SKM-1 treated with dmso at 0.1 percent for 144 hours (cell line): Measurements from ENCODE around the gene PHYKPL.
"Not testable (repeated sequence)": the region's sequence is repeated elsewhere in the genome, so short reads cannot be mapped to it uniquely, and the experiment has no call there.

ENCODE experiments used
- DNase-seq: peaks from one replicate; lab custom pipeline; 2025; ENCODE audit not compliant: unreplicated experiment; lab: John Stamatoyannopoulos, UW

The PHYKPL gene

DNA sequence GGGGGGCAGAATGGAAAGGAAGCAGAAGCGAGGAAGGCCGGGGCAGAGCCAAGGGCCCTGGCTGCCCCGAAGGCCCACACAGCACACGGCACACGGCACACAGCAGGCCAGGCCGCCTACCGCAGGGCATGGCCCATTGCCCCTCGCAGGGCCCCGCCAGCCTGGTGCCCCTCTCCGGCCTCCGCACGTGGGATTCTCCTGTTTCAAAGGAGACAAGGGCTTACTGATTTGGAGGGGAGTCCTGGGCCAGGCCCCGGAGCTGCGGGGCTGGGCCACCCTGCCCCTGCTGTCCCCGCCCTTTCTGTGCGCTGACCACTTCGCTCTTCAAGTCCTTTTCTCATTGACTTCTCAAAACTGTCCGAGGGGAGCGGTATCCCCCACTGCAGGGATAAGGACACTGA lies 7.7 kb upstream of the PHYKPL start:
- DNase-seq, result no peak

DNA sequence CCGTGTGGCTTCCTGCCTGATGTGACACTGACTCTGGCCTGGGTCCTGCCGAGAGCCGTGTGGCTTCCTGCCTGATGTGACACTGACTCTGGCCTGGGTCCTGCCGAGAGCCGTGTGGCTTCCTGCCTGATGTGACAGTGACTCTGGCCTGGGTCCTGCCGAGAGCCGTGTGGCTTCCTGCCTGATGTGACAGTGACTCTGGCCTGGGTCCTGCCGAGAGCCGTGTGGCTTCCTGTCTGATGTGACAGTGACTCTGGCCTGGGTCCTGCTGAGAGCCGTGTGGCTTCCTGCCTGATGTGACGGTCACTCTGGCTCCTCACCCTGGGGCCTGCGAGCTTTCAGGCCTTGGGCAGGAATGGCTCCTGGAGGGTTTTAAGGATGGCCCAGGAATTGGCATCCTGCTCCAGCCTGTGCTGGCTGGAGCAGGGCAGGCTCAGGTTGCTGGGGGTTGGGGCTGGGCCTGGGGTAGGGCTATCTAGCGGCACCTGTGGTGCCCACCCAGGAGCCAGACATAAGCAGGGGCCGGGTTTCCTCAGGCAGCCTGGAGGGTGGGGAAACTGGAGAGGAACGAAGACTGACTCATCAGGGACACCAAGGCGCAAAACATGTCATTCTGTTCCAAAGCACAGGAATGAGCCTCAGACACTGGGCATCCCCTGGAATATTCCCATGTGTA lies 7.2 kb upstream of the PHYKPL start:
- not testable (repeated sequence) for DNase-seq

DNA sequence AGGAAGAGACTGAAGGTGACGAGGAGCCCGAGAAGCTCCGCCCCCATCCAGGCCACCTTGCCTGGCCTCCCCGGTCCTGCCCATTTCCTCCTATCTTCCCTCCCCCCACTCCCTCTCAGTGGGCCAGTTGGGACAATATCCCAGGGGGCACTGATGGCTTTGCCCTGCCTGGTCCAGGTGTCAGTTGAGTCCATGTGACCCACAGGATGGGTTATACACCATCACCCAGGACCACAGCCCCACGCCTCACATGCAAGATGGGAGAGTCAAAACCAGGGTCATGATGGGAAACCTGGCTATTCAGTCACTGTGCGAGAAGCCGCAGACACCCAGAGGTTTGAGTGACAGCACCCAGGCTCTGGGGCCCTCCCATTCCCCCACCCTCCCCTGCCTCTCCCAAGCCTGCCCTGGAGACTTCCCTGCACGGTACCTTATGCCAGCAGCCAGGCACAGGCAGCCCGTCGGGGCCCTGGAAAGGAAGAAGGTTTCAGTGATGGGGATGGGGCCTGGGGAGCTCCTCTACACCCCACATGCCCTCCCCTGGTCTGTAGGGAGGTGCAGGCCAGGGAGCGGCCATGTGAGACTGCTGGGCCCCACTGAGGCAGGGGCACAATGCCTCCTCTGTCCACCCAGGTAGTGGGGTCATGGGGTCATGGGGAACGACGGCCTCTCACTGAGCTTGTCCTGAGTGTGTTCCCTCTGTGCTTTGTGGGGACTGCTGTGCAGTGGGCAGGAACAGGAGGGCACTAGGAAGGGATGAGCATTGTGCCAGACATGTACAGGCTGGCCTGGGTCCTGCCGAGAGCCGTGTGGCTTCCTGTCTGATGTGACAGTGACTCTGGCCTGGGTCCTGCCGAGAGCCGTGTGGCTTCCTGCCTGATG lies 6.3 kb upstream of the PHYKPL start:
- no peak for DNase-seq

DNA sequence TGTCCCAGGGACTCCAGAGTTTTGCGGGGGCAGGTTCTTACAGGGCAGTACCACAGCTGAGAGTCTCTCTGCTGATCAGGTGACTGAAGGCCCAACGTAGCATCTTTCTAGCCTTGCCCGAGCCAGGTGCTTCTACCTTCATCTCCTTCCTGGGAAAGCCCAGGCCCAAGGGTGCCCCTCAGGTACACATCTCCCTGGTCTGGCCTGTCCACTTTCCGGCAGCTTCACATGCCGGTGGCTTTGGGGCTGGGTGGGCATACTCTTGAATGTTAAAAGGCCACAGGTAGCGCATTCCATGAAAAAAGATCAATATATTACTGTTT lies 5.7 kb upstream of the PHYKPL start:
- DNase-seq, result no peak

DNA sequence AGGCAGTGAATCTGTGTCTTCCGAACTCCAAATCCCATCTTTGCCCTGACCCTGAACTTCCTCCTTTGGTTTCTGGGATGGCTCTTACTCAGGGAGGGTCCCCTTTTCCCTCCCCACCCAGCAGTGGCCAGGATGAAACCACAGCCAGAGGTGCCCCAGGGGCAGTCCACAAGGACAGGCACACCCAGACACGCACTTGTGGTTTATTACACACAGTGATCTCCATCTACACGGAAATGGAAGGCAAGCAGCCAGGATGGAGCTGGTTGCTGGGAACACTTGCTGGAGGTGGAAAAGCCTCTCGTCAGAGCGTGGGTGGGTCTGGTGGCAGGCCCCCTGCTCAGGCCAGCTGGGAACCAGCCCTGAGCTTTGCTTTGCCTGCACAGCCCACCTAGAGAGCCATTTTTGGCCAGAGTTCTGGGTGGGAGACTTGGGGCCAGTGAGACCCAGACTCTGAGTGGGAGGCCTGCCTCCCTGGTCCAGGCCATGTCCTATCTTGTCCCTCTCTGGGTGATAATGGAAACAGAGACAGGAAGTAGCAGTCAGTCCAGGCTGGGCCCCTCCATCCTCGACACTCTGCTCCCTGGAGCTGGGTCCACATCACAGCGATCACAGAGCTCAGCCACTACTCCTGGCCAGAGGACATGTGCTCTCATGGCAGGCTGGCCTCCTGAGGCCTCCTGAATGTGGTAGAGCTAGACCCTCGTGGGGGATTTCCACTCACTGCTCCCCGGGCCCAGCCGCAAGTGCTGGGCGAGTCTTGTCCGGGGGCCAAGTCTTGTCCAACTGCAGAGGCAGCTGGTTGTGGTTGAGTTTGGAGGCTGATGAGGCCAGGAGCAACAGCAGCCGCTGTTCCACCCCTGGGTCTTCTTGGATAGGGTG lies 5.1 kb upstream of the PHYKPL start:
- peak; percentile 24 for DNase-seq

DNA sequence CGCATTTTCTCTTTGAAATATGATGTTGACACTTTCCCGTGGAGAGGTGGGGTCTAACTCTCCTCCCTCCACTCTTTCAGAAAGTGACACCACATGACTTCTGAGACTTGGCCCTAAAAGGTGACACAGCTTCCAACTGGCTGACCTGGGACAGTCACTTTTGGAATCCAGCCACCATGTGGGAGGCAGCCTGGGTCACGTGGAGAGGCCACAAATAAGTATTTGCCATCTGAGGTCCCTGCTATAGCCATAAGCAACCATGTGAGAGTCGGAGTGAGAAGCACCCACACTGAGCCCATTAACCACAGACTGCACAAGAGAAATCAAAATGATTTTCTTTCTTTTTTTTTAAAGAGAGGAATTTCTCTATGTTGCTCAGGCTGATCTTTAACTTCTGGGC lies 4.1 kb upstream of the PHYKPL start:
- DNase-seq, result no peak

DNA sequence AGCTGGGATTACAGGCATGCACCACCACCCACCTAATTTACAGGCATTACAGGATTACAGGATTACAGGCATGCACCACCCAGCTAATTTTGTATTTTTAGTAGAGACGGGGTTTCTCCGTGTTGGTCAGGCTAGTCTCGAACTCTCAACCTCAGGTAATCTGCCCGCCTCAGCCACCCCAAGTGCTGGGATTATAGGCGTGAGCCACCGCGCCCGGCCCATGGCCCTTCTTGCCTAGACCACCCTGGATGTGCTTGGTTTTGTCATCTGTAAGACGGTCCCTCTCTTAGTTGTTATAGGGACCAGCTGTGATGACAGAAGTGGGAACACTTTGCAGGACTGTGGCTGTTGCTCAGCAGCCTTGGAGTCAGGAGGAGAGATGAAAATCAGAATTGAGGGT lies 3.5 kb upstream of the PHYKPL start:
- DNase-seq, result no peak

DNA sequence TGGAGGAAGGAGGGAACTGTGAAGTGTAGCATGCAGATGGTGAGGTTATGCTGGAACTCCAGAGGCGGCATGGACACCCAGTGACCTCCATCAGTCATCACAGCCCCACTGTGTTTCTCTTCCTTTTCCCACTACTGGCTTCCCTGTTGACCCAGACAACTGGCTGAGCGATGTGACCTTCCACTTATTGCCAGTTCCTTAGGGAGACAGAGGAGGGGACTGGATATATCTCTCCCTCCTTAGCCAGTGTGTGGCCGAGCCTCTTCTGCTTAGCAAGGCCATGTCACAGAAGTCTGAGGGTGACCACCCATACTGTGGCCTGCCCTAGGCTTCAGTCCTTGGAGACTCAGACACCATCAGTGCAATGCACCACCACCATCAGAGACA lies 3.0 kb upstream of the PHYKPL start:
- DNase-seq, result no peak

DNA sequence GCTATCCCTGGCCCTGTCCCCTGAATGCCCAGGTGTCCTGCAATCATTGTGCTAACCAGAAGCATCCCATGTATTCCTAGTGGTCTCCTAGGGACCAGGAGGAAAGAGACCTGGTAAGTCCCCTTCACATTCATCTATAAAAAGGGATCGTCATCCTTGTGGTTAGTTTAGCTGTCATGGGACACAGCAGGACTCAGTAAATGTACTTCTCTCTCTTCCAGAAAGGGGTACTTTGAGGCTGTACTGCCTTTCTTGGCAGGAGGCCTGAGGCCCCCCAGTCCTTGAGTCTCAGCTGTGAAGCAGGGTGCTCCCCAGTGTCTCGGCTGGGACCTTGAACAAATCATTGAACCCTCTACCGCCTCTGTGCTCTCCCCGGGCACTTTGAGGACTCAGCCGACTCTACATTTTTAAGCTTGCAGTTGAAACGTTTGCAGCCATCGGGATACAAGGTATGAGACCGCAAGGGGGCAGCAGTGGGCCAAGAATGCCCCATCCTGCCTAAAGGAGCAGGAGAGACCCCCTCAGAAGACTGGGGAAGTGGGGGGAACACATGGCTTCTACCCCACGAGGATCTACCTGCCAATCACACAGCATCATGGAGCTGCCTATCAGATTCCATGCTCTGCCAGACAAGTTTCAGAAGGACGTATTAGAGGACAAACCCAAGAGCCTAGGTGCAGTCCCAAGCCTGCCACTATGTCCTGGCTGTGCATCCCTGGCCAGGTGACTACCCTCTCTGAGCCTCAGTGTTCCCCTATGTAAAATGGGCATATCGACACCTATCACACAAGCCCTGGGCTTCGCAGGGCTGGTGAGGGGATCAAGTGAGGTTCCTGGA lies 2.4 kb upstream of the PHYKPL start:
- DNase-seq, result peak; percentile 52

DNA sequence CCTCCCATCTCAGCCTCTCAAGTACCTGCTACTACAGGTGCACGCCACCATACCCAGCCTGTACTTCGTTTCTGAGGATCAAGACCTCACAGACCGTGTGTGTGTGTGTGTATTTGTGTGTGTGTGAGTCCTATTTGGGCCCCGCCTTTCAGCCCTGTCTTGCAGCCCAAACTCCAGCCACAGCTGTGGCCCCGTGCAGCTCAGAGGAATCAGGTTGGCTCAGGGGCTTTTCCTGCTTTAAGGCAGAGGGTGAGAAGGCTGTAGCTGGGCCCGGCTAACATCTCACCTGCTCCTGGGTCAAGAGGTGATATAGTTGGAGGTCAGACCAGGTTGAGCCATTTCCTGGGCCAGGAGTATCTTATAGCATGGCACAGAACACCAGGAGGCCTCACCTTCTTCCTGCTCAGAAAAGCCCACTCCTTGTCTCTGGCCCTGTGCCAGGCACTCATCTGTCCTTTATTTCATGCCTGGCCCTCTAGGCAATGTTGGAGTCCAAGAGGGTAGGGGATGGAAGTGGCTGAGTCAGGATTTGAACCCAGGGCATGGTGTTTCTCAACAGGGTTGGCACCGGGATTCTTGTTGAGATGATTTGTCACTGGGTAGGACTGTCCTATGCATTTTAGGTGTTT lies 1.6 kb upstream of the PHYKPL start:
- no peak for DNase-seq

DNA sequence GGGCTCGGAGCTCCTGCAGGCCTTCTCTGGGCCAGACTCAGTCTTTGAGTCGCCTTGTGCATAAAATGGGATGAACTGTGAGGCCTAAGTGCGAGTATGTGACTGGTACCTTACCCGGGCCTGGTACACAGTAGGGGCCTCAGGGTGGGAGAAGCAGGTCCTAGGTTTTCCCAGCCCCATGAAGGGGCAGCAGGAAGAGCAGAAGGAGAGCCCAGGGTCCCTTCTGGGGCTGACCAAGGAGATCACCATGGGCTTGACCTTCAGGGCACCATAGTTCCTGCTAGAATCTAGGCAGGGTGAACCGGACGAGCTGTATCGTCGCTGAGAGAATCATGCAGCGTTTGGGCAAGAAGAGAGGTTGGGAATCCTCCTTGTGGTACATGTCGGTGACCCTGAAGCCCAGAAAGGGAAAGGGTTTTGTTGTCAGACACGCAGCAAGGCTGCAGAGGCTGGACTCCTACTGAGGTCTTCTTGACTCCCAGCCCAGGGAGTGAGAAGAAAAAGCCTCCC lies 373 bp upstream of the PHYKPL start:
- DNase-seq, result no peak

DNA sequence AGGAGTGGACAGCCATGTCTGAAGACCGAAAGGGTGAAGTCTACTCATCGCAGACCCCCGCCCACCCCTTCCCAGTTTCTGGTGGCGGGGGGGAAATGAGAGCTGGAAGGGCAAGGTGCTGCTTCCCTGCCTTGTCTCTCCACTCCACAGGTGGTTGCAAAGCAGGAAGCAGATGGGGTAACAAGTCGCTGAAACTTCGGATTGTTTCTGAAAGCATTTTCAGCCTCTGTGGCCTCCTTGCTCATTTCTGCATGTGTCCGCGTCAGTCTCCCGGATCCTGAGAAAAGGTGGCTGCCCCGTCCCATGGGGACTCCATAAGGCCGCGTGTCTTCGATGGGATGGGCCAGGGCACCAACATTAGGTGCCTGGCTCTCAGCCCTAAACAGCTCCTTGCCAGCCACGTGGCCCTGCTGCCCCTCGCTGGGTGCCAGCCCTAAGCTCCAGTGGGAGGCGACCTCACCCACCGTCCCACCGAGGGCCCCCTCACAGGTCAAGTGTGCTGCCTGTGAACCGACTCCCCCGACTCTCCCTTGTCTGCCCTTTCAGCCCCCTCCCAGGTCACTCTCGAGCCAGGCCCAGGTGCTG lies 971 bp downstream of the PHYKPL start:
- no peak for DNase-seq

DNA sequence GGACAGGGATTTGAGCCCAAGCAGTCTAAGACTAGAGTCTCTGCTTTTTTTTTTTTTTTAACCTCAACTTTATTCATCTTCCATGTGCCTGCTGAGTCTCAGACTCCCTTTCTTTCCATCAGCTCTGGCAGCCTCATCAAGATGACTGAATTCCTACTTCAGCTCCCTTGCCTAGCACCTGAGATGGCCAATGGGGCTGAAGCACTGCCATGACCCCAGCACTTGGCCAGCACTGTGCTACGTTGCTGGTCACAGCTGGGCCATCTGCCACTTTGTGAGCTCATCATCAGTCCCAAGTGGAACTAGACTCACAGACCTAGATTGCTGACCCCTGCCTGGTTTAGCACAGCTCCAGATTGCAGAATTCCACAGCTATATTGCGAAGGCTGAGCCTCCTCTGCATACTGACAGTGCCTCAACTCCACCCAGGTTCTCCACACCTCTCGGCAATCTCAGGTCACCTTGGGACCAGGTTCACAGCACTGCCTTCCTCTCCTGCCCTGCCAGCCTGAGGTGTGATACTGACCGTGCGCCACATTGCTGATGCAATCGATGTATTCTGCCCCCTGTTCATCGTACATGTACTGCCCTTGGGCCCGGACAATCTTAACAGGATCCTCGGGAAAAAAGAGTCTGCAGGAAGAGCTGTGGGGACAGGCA lies 1.6 kb downstream of the PHYKPL start:
- no peak for DNase-seq

DNA sequence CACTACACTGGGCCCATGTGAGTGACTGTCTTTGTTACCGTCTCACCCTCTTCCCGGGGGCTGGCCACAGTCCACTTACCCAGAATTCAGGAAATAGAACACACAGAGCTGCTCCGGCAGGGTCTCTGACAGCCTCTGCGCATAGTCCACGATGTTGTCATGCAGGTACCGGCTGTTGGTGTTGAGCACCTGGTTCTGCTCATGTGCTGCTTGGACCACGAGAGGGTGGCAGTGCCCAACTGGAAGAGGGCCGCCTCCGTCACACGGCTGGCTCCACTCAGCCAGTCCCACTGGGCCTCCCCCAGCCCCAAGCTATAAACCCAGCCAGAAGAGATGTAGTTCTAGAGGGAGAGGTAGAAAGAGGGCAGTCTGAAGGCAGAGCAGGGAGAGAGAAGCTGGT lies 2.7 kb downstream of the PHYKPL start:
- DNase-seq, result no peak

DNA sequence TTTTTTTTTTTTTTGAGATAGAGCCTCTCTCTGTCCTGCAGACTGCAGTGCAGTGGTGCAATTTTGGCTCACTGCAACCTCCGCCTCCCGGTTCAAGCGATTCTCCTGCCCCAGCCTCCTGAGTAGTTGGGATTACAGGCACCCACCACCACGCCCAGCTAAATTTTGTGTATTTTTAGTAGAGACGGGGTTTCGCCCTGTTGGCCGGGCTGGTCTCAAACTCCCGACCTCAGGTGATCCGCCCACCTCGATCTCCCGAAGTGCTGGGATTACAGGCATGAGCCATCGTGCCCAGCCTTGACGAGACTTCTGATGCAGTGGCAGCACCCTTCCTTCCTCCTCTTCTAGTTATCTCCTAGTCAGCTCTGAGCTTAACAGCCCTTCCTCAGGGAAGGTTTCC lies 3.5 kb downstream of the PHYKPL start:
- DNase-seq, result not testable (repeated sequence)

DNA sequence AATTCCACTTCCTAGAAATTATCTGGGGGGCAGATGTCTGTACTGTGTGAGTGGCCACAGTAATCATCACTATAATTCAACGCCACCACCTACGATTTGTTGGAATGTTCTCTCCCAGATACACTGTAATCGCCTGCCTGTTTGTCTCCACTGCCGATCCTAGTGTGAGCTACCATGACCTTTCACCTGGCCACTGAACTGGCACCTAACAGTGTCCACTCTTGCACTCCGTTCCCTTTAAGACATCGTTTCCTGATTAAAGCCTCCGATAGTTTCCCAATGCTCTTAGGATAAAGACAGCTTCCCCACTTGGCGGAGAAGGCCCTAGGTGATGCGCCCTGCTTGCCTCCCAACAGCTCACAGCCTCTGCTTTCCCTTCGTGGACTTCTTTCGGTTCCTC lies 4.0 kb downstream of the PHYKPL start:
- no peak for DNase-seq

DNA sequence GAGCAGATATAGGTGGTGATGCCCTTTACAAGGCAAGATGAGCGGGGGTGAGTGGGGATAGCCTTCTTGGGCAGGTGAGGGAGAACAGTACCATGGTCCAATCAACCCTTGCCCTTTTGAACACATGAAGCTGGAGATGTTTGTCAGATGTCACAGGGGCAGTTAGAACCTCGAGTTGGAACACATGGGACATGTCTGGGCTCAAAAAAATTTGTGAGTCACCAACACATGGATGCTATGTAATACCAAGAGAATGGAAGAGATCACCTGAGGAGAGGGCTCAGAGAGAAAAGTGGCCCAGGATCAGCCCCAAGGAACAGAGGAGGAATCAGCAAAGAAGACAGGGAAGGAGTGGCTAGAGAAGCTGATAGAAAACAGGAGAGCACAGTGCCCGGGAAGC lies 4.7 kb downstream of the PHYKPL start:
- no peak for DNase-seq

DNA sequence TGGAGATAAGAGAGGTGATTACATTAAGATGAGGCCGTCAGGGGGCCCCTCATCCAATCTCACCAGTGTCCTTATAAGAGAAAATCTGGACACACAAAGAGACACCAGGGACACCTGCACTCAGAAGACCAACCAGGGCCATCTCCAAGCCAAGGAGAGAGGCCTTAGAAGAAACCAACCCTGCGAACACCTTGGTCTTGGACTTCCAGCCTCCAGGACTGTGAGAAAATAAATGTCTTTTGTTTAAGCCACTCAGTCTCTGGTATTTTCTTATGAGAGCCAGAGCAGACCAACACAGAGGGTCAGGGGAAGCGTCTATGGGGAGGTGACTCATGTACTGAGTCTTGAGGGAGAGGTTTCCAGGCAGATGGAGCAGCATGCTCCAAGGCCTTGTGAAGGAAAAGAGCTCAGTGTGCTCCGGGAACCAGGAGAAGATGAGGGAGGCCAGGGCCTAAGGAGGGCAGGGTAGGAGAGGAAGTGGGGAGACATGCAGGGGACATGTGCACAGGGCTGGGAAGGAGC lies 5.4 kb downstream of the PHYKPL start:
- no peak for DNase-seq

DNA sequence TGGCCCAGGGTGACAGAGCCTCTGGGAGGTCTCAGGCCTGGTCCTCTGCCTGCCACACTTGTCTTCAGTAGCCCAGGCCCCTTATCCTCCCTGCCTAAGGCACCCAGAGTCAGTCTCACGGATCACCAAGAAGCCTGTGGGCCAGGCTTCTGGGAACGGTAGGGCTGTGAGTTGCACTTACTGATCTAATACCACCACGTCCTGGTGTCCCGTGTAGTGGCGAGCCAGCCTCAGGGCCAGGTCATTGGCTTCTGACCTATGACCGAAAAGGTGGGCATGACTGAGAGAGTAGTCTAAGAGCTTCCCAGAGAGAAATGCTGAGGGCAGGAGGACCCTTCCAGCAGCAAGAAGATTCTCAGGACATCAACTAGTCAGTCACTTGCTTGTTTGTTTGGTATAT lies 7.4 kb downstream of the PHYKPL start:
- DNase-seq, result no peak
